Measurements from ENCODE around the gene NTNG1. TPM values are rescaled to one million over a fixed set of nuclear protein-coding genes. Genes with fewer than 3 reads are reported as not detected.

Gene NTNG1
- total RNA-seq, 1 experiment from 2014 or later, result not detected

GRCh38 chr1:107342316-107342715 is 201.5 kb downstream of the NTNG1 start:
- in situ Hi-C loops (cut with HindIII; ENCODE audit: low pct_unique_long_range_greater_than_20kb, low sequenced_read_pairs), result no loop called here
- no peak for DNase-seq (ENCODE audit: low read depth, low spot score)

DNA sequence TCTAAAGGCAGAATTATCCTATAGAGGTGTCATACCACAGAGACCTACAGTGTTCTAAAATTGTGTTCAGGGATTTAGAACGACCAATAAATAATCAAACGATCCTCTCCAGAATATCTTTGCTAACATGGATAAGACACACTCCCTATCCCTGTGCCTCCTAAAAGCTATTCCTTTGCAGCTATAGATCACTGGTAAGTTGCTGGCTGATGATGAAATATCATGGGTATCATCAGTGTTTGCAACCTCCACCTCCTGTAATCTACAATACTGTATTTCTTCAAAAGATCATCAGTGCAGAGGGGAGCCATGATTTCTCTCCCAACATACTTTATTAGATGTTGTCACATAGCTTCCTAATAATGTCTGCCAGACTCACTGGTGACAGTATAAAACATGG is 201.9 kb downstream of the NTNG1 start:
- no peak for DNase-seq (ENCODE audit: low read depth, low spot score)
- in situ Hi-C loops (cut with HindIII; ENCODE audit: low pct_unique_long_range_greater_than_20kb, low sequenced_read_pairs), result no loop called here

GRCh38 chr1:107343601-107344000 is 202.8 kb downstream of the NTNG1 start:
- no peak for DNase-seq (ENCODE audit: low read depth, low spot score)
- in situ Hi-C loops (cut with HindIII; ENCODE audit: low pct_unique_long_range_greater_than_20kb, low sequenced_read_pairs), result no loop called here

DNA sequence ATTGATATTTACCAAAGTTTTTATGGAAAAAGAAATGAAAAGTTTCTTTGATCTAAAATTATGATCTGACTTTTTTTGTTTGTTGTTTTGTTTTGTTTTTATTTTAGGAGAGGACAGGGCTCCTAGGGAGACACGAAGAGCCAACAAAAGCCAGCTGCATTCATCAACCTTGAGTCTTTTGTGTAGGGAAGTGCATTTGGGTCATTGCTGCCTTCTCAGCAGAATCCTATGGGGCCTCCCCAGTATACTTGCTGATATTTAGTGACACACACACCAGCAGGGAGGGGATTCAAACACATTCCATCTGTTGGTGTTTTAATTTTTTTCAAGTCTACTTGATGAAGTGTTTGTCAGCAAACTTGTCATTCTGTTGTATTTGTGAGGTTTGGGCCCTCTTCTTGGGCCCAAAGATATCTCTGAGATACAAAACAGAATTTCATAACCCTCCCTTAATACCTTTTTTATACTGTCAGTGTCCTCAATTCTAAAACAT is 203.5 kb downstream of the NTNG1 start:
- in situ Hi-C loops (cut with HindIII; ENCODE audit: low pct_unique_long_range_greater_than_20kb, low sequenced_read_pairs), result no loop called here
- no peak for DNase-seq (ENCODE audit: low read depth, low spot score)

GRCh38 chr1:107344836-107345235 is 204.0 kb downstream of the NTNG1 start:
- in situ Hi-C loops (cut with HindIII; ENCODE audit: low pct_unique_long_range_greater_than_20kb, low sequenced_read_pairs), result no loop called here
- DNase-seq (ENCODE audit: low read depth, low spot score), result no peak

DNA sequence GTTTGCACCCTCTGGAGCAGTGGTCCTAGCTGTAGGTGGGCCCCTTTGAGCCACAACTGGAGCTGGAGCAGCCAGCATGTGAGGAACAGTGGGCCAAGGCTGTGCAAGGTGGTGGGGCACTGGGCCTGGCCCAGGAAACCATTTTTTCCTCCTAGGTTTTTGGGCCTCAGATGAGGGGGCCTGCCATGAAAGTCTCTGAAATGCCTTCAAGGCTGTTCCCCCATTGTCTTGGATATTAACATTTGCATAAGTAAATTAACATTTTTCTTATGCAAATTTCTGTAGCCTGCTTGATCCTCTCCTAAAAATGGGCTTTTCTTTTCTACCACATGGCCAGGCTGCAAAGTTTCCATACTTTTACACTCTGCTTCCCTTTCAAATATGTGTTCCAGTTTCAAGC is 212.0 kb downstream of the NTNG1 start:
- no peak for DNase-seq (ENCODE audit: low read depth, low spot score)
- in situ Hi-C loops (cut with HindIII; ENCODE audit: low pct_unique_long_range_greater_than_20kb, low sequenced_read_pairs), result no loop called here

GRCh38 chr1:107357376-107357775 is 216.5 kb downstream of the NTNG1 start:
- no peak for DNase-seq (ENCODE audit: low read depth, low spot score)
- in situ Hi-C loops (cut with HindIII; ENCODE audit: low pct_unique_long_range_greater_than_20kb, low sequenced_read_pairs), result no loop called here

DNA sequence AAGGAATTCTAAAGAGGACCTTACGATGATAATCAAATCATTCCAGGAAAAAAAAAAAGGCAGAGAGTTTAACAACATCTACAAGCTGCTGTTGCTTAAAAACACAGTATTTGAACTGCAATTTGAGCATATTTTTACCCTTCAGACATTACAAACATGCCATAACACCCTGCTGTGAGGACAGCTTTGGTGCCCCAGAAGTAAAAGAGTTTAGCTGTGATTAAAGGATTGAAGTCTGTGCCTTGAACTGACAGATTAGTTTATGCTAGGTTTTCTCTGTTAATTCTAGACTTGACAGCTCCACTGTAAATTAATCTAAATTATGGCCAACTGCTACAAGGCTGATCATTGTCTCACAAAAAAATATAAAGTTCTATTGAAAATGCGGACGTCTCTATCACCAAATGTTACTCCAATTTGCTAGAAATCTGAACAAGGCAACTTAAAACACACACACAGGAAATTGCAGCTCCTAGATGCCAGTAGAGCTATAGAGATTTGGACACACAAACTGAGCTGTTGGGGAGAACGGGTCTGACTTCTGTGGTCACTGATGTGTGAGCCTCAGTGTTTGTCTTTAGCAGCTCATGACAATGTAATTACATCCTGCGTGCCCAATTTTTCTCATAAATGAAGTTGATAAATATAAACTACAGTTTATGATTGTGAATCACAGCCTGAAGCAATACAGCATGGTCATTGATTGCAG is 217.9 kb downstream of the NTNG1 start:
- DNase-seq (ENCODE audit: low read depth, low spot score), result no peak
- in situ Hi-C loops (cut with HindIII; ENCODE audit: low pct_unique_long_range_greater_than_20kb, low sequenced_read_pairs), result no loop called here

- no peak for DNase-seq (ENCODE audit: low read depth, low spot score)
- in situ Hi-C loops (cut with HindIII; ENCODE audit: low pct_unique_long_range_greater_than_20kb, low sequenced_read_pairs), result no loop called here
Observed at GRCh38 chr1:107359472-107360241, 218.8 kb downstream of the NTNG1 start.

DNA sequence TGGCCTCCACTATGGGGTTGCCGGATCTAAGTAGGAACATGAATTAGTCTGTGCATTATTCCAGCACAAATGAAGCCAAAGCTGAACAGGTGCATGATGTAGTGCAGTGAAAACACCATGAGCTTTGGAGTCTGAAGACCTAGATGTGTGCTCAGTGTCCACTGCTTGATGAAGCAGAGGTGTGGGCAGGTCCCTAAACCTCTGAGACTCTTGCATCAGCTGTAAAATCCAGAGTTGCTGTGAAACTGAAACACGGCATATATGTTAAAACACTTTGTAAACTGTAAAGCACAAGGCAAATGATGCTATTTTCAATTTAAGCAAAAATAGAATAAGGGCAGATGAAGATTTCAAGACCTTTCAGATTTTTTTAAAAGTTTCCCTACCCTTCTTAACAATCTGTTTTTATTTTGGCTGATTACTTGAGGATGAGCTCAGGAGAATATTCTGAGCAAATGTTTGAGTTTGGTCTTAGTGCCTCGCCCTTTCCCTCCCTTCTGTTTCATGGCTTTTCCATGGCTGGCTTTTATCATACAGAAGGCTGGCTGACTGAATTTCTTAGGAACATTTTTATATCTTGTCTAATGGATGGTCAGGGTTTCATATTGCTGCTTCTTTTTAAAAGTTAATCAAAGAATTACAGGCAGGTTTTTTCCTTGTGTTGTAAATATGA is 221.8 kb downstream of the NTNG1 start:
- DNase-seq (ENCODE audit: low read depth, low spot score), result no peak
- in situ Hi-C loops (cut with HindIII; ENCODE audit: low pct_unique_long_range_greater_than_20kb, low sequenced_read_pairs), result no loop called here

DNA sequence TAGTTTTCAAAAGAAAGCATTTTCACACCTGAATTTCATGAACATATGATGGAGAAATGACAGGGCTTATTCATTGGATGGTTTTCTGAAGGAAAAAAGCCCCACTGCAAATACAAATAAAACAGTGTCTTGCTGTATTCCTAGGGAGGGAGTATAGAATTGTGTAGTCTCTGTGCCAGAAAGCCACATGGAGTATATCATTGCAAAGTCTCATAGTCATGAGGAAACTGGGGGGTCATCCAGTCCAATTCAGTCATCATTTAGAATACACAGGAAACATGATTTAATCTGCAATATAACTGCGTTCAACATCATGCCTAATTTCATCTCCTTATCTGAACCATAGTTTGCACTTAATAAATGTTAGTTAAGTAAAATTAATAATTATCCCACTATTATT is 222.3 kb downstream of the NTNG1 start:
- in situ Hi-C loops (cut with HindIII; ENCODE audit: low pct_unique_long_range_greater_than_20kb, low sequenced_read_pairs), result no loop called here

GRCh38 chr1:107365527-107366240 is 224.8 kb downstream of the NTNG1 start:
- in situ Hi-C loops (cut with HindIII; ENCODE audit: low pct_unique_long_range_greater_than_20kb, low sequenced_read_pairs), result no loop called here
- no peak for DNase-seq (ENCODE audit: low read depth, low spot score)

More for the DNA sequence above, 222.3 kb downstream of the NTNG1 start:
- DNase-seq (ENCODE audit: low read depth, low spot score), result no peak

DNA sequence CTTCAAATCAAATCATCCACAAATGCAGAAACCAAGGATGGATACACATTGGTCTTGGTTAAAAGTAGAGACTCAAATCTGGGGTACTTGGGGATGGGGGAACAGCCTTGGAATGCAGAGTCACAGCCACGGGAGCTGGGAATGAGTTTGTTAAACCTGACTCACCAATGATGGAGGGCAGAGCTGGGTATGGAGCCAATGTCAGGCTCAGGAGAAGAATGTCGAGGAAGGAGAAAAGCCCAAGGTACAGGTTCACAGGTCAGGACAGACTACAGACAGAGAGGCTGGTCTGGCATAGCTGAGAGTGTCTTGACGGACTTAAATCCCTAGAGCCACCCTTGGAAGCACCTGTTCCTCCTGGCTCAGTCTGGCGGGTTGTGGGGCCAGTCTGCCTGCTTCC is 237.6 kb downstream of the NTNG1 start:
- in situ Hi-C loops (cut with HindIII; ENCODE audit: low pct_unique_long_range_greater_than_20kb, low sequenced_read_pairs), result no loop called here
- no peak for DNase-seq (ENCODE audit: low read depth, low spot score)

- DNase-seq (ENCODE audit: low read depth, low spot score), result no peak
- in situ Hi-C loops (cut with HindIII; ENCODE audit: low pct_unique_long_range_greater_than_20kb, low sequenced_read_pairs), result no loop called here
Observed at GRCh38 chr1:107378866-107379265, 238.0 kb downstream of the NTNG1 start.

DNA sequence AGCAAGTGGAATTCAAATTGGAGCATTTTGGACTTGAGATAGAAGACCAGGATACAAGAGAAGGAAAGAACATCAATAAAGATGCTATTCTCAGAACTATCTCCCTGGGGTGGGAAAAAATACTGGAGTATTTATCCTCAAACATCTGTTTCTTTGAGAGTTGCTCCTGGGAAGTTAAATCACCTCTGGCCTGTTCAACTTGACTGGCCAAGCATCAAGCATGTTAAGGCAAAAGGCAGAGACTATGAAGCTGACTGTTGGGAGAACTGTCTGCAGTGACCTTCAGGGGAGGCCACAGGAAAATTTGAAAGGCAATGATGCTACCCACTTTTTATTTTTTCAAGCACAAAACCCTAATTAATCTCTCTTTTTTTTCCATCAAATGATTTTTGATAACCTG is 239.0 kb downstream of the NTNG1 start:
- in situ Hi-C loops (cut with HindIII; ENCODE audit: low pct_unique_long_range_greater_than_20kb, low sequenced_read_pairs), result no loop called here
- DNase-seq (ENCODE audit: low read depth, low spot score), result no peak

GRCh38 chr1:107389410-107390396 is 248.9 kb downstream of the NTNG1 start:
- DNase-seq (ENCODE audit: low read depth, low spot score), result no peak
- in situ Hi-C loops (cut with HindIII; ENCODE audit: low pct_unique_long_range_greater_than_20kb, low sequenced_read_pairs), result no loop called here

DNA sequence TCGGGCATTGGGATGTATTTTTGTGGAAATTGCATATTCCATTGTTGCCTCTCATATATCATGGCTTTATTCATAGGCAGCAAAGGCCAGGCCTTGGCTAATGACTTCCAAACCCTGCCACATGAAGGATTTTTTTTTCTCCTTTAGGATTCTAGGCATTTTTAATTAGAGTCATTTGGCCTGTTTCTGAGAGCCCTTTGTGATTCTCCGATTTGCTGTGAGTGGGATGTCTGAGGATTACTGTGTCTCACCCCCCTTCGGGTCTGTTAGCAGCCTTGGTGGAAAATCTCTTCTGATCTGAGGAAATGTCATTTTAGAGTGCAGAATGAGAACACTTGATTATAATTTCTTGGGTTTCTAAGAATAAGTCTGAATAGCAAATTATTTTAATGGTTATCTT is 253.5 kb downstream of the NTNG1 start:
- in situ Hi-C loops (cut with HindIII; ENCODE audit: low pct_unique_long_range_greater_than_20kb, low sequenced_read_pairs), result no loop called here
- DNase-seq (ENCODE audit: low read depth, low spot score), result no peak
